Lower leg skin (tissue), 4 donors: ENCODE data around the gene IFTAP. TPM values are rescaled to one million over a fixed set of nuclear protein-coding genes. Genes with fewer than 3 reads are reported as not detected.
"Not testable (repeated sequence)": the region's sequence is repeated elsewhere in the genome, so short reads cannot be mapped to it uniquely, and the experiment has no call there.

Experiments
- DNase-seq, 2 donors: peaks; one replicate each; pipeline ENCODE4 v3.0.0-alpha.2; 2019; ENCODE audit warnings: low spot score in 2 of 2
- H3K4me3 ChIP-seq: fragments of 200-600 bp; sonication (generic); 2 replicates; pipeline ENCODE4 v1.5.1; 2017; ENCODE audit warnings: mild to moderate bottlenecking, low read depth; ENCODE audit not compliant: poor library complexity, severe bottlenecking
- CTCF ChIP-seq, 3 donors: fragments of 450-650 bp; IDR thresholded peaks; one replicate each; pipeline ENCODE4 v1.5.1; 2016; ENCODE audit warnings: antibody characterized with exemption in 3 of 3, mild to moderate bottlenecking in 3 of 3, moderate library complexity in 2 of 3
- POLR2A ChIP-seq, 2 donors: fragments of 450-650 bp; IDR thresholded peaks; one replicate each; pipeline ENCODE4 v1.6.1; 2016 to 2017; ENCODE audit warnings: antibody characterized with exemption in 2 of 2, mild to moderate bottlenecking in 1 of 2, moderate library complexity in 1 of 2
- WGBS, 2 donors: methylation state at CpG; one replicate each; pipeline ENCODE4 v1.1.5; 2018; 5-methylcytosine and 5-hydroxymethylcytosine counted together
- intact Hi-C: fragments of 100-400 bp; cut with DNase I; formaldehyde crosslinking; loops from one replicate; pipeline ENCODE4 v1.15.0; 2023; ENCODE audit warnings: low total_unique reads
- total RNA-seq, 4 donors: library from RNA; depleted of rRNA; stranded (reverse); fragments of >200 nt; gene quantifications; one replicate each; pipeline ENCODE4 v1.1.0, GENCODE V29; 2016

The IFTAP gene
- total RNA-seq, 4 donors from 2014 or later: 4.0 to 13.8 (median 9.8) TPM

GRCh38 chr11:36672815-36673450 is 78.6 kb downstream of the IFTAP start:
- TF ChIP-seq CTCF (IDR thresholded peaks at IDR 0.05): no peak
- intact Hi-C loops: loop anchor here (10.0 kb wide), 1 partner anchor 108 kb away; the partner anchor contains the start of gene RAG1
- peak in 1 of 2 donors; percentile 23 for DNase-seq

GRCh38 chr11:36679547-36679946 is 85.2 kb downstream of the IFTAP start:
- 91 to 95% methylated on average over 6 of the region's 6 CpGs for WGBS, 2 donors
- DNase-seq, H3K4me3 ChIP-seq: not testable (repeated sequence)
- intact Hi-C loops: loop anchor here (10.0 kb wide), 1 partner anchor 115 kb away; the partner anchor contains the start of gene RAG1

More at GRCh38 chr11:36672815-36673450, 78.6 kb downstream of the IFTAP start:
- H3K4me3 ChIP-seq: no peak overlapping the region
- WGBS, 2 donors: 63 to 66% methylated on average over 5 of the region's 5 CpGs

- intact Hi-C loops: no loop called here
- no peak for TF ChIP-seq POLR2A (IDR thresholded peaks at IDR 0.05)
- TF ChIP-seq CTCF (IDR thresholded peaks at IDR 0.05): no peak
- 91 to 95% methylated on average over 1 of the region's 1 CpG for WGBS, 2 donors
- no peak for DNase-seq
- H3K4me3 ChIP-seq: no peak overlapping the region
These were observed 89.5 kb downstream of the IFTAP start for GRCh38 chr11:36683818-36684217.

- no peak overlapping the region for H3K4me3 ChIP-seq
- WGBS, 2 donors: 61 to 73% methylated on average over 12 of the region's 12 CpGs
- intact Hi-C loops: no loop called here
- TF ChIP-seq CTCF (IDR thresholded peaks at IDR 0.05) (no peak), POLR2A (IDR thresholded peaks at IDR 0.05) (no peak)
- DNase-seq: no peak
These were observed 90.8 kb downstream of the IFTAP start for GRCh38 chr11:36684840-36685801.

GRCh38 chr11:36688132-36688531 is 93.8 kb downstream of the IFTAP start:
- 21 to 37% methylated on average over 2 of the region's 2 CpGs for WGBS, 2 donors
- no peak overlapping the region for H3K4me3 ChIP-seq
- intact Hi-C loops: no loop called here
- TF ChIP-seq CTCF (IDR thresholded peaks at IDR 0.05): no peak
- no peak for TF ChIP-seq POLR2A (IDR thresholded peaks at IDR 0.05)
- DNase-seq: no peak
